ENCODE data around the gene MTHFD1L.
A peak's percentile ranks its signal among the peaks of the same experiment; 100 is the strongest.

Gene MTHFD1L

DNA sequence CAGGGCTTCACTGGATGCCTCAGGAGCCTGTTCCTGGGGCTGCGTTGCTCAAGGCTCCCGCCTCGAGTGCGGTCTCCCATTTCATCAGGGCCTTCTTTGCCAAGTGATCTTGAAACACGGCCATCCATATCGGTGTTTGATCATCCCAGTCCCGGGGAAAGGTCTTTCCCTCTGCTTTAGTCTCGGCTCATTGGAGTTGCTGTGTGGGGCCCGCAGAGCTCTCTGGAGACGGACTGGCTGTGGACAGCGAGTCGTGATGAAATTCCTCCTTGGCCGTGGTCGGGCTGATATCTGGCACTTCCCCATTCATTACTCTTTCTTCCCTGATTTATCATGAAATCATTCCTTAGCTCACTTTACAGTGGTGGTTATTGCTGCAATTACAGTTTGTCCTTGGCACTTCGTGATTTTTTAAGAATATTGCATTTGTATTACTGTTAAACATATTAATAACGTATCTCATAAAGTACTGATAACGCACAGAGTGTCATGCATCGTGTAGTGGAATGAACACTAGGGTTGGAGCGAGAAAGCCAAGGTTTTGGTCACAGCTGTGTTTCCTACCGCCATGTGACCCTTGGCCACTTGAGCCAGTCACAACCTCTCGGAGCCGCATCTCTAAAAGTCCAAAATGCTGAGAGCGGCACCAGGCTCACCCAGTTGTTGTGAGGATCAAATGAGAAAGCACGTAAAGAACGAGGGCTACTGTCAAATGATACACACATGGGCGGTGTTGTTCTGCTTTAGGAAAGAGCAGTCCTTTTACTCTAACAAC lies 71.8 kb downstream of the MTHFD1L start:
- no peak for DNase-seq

DNA sequence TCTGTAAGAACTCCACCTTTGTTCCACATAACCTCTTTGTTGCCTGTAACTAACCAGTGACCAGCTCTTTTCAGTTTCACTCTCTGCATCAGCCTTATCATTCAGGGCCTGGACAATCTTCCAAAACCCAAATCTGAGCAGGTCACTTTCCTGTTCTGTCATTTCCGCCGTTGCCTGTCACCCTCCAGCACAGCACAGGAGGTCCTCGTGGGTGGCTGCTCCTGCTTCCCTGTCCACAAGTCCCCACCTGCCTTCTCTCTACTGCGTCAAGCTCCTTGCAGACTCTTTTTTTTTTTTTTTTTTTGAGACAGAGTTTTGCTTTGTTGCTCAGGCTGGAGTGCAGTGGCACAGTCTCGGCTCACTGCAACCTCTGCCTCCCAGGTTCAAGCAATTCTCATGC lies 73.9 kb downstream of the MTHFD1L start:
- no peak for DNase-seq

DNA sequence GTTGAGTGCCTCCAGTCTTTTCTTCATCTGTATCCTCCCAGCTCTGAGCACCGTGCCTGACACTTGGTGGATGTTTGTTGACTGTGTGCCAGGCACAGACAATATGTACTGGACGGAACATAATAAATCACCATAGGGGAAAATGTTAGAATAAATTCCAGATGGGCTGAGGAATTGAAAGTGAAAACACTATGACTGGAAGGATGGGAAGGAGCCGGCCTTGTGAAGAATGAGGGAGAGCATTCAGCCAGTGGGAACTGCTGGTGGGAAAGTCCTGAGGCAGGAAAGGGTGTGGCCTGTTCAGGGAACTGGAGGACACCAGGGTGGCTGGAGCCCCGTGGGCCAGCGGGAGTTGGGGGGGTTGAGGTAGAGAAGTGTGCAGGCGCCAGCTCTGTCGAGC lies 75.4 kb downstream of the MTHFD1L start:
- no peak for DNase-seq

DNA sequence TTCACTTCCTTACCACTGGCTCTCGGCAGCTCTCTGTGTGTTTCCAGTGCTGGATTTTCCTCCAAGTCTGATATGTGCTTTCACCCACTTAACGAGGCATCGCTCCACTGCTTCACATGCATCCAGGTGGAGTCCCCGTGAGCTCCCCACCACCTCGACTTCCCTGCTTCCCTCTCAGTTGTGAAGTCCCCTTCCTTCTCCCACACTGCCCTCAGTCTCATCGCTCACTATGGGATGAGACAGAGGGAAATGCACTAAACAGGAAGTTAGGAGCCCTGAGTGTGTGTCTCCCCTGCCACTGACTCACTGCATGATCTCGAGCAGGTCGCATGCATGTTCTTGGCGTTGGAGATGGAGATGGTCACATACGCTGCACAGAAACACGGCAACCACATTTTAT lies 84.0 kb downstream of the MTHFD1L start:
- no peak for DNase-seq

DNA sequence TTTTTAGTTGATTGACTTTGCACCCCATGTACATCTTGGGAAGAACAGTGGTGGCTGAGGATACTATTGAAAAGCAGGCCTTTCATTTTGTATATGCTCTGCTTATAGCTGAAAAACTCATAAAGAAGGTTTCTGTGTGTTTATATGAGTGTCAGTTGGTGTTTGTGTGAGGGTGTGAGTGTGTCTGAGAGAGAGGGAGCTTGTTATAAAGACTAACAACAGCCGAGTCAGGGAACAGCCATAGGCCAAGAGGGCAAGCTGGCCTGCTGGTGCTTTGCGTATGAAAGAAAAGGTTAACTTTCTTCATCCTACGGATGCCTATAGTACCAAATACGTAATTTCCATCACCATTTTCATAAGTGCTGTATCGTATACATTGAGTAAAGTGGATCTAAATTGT lies 88.3 kb downstream of the MTHFD1L start:
- DNase-seq, result no peak

DNA sequence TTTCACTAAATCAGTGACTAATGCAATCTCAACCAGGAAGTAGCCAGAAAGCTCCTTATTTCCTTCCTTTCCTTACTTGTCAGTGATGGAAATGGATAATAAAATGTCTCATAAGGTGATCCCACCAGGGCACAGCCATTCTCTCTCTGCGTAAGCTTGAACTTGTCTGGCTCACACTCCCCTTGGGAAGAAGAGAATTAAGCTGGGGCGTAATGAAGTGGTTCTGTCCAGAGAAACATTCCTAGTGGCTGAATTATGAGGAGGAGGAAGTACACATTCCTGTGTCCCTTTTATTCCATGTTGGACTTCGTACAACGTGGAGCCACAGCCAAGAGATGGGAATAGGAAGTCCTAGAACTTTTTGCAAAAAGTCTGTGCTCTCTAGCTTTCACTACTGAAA lies 93.7 kb downstream of the MTHFD1L start:
- no peak for DNase-seq

DNA sequence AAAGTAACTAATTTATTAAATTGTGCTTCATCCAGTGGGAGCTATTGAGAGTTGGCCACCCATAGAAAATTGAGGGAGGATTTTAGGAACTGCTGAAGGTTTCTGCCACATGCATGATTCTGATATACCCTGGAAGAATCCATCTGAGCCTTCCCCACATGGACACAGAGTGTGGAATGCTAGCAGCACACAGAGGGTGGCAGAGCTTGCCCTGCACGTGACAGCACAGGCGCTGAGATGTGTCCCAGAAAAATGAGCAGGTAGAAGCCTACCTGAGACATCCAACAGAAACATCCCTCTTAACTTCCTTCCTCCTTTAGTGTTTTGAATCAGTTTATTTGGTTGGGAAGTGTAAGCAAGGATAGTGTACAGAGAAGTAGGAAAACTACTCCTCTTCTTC lies 96.9 kb downstream of the MTHFD1L start:
- DNase-seq, result no peak

DNA sequence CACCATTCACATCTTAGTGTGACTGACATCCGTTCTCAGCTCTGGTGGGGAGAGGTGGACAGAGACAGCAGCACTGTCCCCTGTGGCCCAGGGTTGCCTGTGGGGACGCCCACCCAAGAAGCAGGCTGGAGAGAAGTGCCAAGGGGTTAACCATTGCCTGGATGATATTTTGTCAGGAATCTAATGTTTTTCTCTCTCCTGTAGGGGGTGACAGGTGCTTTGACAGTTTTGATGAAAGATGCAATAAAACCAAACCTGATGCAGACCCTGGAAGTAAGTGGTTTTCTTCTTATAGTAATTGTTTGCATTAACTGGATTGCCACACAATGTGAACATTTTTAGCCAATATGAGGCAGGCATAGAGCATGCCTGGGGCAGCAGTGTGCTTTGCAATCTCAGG lies 99.3 kb downstream of the MTHFD1L start:
- no peak for DNase-seq

DNA sequence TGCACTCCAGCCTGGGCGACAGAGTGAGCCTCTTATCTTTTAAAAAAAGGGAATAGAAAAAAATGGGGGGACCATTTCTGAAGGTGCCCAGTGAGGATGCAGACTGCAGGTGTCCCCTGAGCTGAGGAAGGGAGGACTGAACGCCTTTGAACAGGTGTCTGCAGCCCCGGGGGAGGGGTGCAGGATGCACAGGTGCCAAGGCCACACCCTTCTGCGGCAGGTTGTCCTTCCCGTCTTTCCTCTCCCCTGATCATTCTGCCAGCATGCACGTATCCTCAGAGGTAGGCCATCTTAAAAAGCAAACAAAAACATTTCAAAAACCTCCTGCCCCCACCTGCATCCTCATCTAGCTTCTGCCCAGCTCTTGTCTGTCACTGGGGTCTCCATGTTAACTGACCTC lies 101.3 kb downstream of the MTHFD1L start:
- DNase-seq, result peak; percentile 89

DNA sequence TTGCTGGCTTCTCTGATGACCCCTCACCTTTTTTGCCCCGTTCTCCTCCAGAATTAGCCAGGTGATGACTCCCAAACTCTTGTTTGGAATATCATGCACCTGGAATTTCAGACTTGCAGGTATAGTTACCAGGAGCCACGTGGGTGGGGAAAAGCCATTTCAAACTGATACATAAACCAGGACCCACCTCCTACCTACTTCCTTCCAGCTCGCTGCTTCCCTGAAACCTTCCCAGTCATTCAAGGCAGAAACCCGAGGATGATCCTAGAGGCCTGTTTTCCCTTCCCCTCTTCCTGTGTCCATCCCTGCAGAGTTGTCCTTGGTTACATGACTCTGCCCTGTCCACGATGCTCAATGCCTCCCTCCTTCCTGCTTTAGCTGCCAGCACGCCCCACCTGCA lies 101.9 kb downstream of the MTHFD1L start:
- DNase-seq, result no peak

DNA sequence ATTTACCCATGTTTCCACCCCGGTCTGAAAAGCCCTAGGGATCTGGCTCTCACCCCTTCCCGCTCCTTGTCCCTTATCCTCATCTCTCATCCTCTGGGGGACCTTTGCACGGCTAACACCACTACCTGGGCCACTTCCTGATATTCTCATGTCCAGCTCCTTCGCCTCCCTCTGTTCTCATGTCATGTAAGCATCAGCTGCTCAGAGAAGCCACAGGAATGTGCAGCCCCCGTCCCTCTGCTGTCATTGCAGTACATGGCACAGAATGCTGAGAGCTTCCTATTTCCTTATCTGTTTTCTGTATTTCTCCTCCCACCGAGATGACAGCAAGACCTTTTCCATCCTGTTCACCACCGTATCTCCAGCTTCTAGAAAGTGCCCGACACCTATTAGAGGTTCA lies 102.4 kb downstream of the MTHFD1L start:
- DNase-seq, result no peak

DNA sequence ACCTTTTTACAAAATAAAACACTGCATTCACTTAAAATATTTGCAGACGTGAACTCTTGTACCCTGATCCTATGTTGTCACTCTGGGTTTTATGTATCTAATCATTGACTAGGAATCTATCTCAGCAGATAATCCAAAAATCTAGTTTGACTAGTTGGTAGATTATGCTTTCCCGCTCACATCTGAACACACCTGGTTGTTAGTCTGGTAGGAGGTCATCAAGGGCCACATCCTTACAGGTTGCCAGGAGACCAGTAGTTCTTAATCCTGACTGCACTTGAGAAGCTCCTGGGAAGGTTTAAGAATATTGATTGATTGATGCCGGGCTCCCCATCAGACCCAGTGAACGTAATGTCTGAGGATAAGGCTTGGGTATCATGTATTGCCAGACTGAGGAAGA lies 104.4 kb downstream of the MTHFD1L start:
- DNase-seq, result no peak

DNA sequence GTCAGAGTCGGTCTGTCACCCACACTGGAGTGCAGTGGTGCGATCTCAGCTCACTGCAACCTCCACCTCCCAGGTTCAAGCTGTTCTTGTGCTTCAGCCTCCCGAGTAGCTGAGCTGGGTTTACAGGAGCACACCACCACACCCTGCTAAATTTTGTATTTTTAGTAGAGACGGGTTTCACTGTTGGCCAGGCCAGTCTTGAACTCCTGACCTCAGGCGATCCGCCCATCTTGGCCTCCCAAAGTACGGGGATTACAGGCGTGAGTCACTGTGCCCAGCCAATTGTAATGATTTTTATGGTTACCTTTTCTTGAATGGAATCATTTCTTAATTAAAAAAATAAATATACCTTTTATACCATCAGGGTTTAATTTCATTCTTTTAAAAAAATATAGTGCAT lies 105.7 kb downstream of the MTHFD1L start:
- no peak for DNase-seq

DNA sequence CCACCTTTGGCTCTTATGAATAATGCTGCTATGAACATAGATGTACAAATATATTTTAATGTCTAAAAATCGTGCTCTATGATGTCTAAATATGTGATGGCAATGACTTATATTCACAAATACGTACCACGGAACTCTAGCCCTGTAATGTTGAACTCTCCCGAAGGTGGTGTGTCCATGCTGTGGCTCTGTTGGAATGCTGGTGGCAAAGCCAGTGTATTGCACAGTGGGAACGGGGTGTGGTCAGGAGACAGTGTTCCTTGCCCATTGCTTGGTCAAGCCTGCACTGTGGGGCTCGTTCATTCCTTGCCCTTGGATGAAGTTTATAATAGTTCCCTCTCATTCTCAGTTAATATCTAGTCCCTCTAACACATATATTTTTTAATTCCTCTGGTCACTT lies 109.6 kb downstream of the MTHFD1L start:
- DNase-seq, result no peak

DNA sequence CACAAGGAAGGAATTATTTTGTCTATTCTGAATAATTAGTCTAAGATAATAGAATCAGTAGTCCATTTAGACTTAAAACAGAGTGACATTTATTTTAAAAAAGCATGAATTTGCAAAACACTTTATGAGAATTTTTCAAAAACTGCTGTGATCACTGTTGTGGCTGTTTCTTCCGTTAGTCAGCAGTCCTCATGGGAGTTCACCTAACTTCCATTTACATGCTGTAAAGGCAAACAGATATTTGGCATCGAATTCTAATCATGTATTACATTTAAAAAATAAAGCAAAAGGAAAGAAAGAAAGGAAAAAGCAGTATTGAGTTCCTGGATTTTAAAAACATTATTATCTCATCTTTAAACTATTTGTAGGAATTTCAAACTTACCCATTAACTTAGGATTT lies 111.8 kb downstream of the MTHFD1L start:
- DNase-seq, result no peak

DNA sequence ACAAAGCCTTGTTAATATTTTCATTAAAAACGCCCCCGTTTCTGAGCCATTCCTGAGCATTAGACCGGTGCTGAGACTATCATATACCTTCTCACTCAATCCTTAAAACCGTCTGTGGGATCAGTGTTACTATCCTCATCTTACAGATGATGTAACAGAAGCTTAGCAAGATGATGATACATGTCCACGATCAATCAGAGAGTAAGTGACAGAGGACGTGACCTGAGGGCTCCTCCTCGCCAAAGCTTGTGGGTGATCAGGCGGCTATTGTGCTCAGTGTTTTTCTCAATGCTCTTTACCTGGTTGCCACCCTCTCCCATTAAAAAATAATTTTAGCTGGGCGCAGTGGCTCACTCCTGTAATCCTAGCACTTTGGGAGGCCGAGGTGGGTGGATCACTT lies 113.1 kb downstream of the MTHFD1L start:
- DNase-seq, result no peak

DNA sequence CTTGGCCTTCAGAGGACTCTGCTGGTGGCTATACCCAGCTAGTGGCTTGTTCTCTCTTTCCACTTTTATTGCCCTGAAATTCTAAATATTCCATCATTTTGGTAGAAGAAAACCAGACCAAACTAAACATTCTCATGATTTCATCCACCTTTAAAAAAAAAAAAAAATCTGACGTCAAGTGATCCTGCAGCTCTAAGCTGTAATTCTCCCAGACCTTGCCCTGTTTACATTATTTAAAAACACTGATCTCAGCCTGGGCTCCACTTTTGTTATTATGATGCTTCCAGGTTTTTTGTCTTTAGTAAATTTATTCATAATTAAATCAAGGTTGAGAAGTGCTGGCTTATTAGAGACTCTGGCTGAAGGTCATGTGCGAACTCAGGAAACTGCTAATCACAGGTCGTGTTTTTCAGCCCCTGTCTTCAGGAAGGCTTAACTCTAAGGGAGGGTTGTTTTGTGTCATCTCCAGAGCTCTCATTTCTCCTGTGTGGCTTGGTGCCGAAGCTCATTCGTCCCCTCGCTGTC lies 114.4 kb downstream of the MTHFD1L start:
- DNase-seq, result no peak

DNA sequence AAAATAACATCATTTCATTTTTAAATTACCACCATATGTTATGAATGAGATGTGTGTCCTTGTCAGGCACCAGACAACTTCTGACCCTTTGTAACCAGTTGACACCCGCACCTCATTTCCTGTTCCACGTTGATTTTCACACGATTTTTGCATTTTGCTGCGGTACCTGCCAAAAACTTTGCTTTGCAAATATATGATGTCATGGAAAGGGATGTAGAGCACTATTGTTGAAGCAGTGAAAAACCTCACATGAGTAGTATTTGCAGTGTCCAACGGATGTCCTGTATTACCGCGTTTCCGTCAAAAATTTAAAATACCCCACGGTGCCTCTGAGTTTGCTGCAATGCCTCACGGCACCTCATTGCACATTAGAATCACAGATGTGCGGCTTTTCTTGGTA lies 115.6 kb downstream of the MTHFD1L start:
- DNase-seq, result no peak

DNA sequence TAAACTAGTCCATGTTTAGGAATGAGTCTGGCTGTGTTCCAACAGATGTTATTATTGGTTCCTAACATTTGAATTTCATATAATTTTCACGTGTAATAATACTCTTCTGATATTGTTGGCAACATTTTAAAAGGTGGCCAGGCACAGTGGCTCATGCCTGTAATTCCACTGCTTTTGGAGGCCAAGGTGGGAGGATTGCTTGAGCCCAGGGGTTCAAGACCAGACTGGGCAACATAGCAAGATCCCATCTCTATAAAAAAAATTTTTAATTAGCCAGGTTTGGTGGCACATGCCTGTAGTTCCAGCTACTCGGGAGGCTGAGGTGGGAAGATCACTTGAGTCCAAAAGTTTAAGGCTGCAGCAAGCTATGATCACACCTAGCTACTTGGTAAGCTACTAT lies 116.2 kb downstream of the MTHFD1L start:
- no peak for DNase-seq

DNA sequence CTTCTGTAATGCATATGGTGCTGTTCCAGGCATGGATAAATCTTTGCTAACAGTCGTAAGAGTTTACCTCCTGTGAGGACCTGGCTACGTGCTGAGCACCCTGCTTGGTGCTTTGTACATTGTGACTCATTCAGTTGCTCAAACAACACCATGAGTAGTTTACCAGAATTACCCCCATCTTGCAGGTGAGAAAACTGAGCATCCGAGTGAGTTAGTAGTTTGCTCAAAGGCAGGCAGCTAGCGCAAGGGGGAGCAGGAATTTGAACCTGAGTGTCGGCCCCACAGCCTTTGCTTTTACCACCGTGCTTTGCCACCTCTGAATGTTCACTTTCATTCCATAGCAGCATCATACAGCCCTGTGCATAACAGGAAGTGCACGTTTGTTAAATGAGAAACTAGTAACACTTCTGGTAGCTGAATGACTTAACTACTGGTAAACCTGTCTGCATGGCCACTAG lies 121.9 kb downstream of the MTHFD1L start:
- no peak for DNase-seq

DNA sequence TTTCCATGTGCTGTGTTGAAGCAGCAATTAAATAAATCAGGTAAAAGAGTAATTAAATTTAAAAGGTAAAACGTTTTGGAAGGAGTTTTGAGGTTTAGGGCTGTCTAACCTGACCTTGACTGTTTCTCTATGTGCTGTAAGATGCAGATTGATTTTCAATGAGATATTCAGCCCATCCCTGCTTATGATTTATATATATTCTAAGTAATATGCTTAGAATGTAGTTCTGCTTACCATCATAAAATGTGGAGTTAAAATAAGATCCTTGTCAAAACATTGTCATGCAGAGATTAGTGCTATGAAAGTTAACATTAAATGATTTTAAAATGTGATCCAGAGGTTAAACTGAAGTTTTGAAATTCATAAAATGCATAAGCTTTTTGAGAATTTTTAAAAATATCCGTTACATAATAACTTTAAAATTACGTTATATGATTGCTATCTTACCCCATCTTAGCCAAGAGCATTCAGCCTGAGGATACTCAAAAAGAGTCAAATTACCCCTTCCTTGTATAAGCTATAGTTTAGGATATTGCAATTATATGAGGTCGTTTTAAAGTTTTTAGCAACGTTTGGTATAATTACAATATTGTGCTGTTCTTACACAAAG lies 122.5 kb downstream of the MTHFD1L start:
- DNase-seq, result no peak

DNA sequence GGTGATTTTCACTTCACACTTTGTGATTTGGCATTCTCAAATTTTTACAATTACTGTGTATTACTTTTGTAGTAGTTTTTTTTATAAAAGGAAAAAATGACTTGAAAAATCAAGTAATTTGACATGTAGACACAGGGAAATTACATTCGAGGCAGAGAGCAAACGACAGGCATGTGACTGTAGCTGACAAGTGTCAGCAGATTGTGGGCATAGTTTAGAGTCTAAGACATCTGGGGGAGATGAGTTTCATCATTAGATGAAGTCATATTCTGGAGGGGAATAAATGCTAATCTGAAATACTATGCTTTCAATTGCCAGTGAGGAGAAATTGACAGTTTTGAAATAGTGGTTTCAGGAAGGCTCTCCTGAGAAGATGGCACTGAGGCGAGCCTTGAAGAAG lies 126.0 kb downstream of the MTHFD1L start:
- no peak for DNase-seq

DNA sequence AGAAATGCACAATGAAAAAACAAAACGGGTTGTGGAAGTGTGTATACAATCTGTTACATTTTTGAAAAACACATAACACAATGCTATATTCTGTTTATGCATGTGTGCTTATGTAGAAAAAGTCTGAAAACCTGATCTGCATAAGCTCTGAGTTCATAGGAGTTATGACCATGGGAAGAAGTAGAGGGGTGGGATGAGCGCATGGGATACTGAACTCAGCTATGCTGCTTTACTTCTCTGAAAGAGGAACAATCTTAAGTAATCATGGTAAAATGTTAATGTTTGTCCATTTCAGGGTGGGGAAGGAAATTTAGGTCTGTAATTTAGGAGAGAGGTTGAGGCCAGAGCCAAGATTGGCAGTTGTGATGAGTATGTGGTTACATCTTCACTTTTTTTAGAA lies 126.8 kb downstream of the MTHFD1L start:
- DNase-seq, result no peak

DNA sequence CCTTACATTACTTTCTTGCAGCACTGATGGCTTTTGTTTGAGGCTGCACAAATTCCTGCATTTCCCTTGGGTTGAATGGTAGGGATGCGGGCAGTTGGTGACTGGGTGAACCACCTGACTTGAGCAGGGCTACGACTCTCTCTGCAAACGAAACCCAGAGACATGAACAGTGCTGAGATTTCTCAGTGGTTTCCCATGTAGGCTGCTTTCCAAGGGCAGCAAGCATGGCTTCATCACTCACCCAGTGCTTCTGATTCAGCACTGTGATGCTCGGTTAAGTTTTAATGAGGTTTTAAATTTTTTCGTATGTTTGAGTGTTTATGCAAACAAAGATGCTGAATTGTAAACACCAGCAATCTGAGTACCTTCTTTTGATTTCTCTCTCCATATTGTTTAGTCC lies 127.2 kb downstream of the MTHFD1L start:
- no peak for DNase-seq

DNA sequence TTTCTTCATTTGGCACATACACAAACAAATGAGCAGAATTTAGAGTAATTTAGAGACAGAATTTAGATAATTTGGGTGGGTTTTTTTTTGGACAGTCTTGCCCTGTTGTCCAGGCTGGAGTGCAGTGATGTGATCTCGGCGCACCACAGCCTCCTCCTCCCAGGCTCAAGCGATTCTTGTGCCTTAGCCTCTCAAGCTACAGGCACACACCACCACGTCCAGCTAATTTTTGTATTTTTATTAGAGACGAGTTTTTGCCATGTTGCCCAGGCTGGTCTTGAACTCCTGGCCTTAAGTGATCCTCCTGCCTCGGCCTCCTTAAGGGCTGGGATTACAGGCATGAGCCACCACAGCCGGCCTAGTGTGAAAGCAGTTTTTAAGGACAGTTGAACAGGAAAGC lies 127.8 kb downstream of the MTHFD1L start:
- DNase-seq, result no peak
